ENCODE results near the gene NHERF1.

The NHERF1 gene

DNA sequence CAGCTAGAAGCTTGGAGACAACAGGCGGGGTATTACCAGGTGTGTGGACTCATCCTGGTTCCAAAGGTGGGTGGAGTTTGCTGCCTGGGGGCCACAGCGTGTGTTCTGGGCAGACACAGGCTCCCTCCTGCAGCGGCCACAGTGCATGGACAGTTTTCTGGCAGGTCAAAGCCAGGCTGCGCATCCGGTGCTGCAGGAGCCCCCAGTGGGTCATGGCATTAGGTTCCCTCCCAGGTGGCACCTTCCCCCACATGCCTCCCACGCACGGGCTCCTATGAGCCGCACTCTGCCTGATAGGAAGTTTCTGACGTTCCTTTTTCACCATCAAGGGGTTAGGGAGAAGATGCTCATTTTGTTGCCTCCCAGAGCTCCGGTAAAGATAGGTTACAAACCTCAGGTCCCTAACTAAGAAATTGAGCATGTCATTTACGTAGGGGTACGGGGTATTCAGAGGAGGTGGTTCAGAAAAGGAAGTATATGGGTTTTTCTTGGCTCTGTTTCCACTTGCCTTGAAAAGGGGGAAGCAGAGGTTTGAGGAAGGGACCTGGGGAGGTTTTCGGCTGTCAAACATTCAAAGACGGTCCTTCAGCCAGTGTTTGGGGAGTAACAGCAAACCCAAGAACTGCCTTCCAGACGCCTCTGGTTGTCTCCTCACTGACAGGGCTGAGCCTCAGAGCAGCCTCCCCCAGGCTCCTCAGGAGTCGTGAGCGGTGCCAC, 60.4 kb downstream of the NHERF1 start:
- DNase-seq (ENCODE audit: low read depth), result no peak

DNA sequence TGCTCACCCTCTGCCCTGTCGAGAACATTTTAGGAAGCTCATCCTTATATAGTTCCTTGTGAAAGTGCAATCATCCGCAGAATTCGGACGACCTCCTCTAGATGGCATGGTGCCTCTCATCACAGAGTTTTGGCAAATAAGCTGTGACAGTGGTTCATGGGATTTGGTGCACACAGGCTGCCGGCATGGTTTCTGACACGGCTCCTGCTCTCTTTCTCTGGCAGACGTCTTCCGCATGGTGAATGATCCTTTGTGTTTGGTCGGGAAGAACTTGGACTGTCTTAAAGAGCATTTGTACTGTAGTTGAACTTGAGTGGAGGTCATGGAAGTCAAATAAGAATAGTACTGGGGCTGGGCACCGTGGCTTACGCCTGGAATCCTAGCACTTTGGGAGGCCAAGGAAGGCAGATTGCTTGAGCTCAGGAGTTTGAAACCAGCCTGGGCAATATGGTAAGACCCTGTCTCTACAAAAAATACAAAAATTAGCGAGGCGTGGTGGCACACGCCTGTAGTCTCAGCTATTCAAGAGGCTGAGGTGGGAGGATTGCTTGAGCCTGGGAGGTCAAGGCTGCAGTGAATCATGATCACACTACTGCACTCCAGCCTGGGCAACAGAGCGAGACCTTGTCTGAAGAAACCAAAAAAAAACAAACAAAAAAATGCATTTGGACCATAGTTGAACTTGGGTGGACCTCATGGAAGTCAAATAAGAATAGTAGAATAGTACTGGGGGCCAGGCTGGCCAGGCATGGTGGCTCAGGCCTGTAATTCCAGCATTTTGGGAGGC, 62.5 kb downstream of the NHERF1 start:
- no peak for DNase-seq (ENCODE audit: low read depth)

DNA sequence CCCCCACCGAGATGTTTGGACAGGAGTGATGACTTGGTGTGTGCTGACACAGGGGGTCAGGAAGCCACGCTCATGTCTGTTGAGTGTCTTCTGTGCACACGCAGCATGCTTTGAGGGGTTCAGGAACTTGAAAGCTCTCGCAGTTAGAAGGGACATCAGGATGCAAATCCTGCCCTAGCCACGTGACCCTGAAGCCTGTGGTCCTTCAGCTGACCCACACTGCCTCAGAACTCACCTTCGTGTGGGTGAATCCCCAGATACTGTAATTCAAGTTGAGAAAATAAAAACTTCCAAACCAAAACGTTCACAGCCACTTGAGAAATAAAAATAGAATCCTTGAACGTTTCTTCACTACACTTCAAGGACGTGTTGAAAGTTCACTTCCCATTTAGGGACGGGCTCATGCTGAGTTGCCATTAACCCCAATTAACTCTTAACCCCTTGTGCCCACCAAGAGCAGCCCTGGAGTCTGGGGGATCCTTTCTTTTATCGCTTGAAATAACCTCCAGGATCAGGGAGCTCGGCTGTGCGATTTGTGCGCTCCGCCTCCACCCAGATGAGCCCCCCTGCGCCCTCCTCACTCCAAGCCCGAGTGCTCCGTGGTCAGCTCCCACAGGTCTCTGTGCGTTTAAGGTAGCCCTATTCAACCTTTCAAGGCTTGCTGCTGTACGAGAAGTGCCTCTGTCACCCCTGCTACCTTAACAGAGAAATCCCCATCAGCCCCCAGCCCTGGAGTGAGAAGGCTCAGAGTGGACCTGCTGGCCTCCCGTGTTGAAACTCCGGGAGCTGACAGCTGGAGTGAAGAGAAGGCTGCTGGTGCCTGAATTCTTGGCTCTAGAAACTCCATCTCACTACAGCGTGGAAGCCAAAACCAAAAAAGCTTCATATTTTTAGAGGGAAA, 63.9 kb downstream of the NHERF1 start:
- no peak for DNase-seq (ENCODE audit: low read depth)

DNA sequence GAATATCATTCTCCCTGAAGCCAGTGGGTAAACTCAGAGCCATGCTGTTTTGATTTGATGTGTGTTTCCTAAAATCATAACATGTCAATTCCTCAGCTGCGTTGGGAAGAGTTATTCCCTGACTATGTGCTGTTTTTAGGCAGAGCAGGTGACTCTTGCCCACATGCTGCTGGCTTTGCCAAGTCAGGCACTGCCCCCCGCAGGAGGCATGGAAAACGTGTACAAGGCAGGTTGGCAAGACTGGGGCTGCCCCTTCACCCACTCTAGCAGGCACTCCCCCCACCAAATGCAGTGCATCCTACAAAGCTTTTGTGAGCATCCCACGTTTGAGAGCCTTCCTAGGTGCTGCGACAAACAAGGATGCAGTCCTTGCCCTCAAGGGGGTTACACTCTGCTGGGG, 66.0 kb downstream of the NHERF1 start:
- DNase-seq (ENCODE audit: low read depth), result no peak

DNA sequence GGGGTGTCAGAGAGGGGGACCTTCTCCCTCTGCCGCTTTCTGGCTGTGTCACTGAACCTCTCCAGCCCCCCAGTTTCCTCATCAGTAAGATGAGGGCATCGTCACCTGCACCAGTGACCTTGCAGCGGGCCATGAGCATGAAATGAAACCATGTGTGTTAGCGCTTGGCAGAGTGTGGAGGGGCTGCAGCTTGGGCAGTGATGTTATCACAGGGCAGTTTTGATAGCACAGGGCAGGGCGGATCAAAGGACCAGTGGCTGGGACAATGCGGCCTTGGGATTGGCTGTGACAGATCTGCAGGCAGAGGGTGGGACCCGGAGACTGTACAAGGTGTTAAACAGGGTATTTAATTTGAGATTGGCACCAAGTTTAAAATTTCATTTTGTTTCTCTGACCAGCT, 66.6 kb downstream of the NHERF1 start:
- no peak for DNase-seq (ENCODE audit: low read depth)

DNA sequence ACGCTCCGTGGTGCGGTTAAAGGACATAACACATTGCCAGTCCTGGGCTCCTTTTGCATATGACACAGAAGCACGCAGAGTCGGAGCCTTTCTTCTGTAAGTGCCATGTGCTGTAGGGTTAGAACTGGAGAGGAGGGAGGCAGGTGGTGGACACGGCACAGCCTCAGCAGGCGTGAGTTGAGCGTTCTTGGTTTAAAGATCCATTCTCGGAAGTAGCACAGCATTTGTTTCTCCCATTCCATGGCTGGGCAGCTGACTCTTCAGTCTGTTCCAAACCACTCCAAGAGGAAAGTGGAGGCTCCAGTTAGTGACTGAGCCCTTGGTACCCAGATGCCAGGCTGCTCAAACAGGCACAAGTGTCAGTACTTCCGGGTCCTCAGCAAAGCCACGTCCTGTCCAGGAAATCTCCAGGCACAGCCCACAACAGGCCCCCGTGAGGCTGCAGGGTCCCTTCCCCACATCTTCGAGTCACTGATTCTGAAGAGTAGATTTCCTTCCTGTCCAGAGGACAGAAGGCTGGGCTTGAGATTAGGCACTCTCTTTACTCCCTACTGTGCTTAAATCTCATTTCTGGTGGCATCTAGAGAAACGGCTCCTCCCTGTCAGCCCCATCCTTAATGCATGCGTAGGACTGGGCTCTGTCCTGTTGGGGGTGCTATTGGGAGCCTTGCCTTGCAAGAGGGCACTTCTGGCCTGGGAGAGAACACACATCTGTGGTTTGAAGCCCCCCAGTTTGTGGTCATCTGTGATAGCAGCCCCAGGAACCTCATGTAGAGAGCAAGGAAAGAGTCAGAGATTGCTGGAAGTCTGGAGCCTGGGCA, 67.3 kb downstream of the NHERF1 start:
- no peak for DNase-seq (ENCODE audit: low read depth)

DNA sequence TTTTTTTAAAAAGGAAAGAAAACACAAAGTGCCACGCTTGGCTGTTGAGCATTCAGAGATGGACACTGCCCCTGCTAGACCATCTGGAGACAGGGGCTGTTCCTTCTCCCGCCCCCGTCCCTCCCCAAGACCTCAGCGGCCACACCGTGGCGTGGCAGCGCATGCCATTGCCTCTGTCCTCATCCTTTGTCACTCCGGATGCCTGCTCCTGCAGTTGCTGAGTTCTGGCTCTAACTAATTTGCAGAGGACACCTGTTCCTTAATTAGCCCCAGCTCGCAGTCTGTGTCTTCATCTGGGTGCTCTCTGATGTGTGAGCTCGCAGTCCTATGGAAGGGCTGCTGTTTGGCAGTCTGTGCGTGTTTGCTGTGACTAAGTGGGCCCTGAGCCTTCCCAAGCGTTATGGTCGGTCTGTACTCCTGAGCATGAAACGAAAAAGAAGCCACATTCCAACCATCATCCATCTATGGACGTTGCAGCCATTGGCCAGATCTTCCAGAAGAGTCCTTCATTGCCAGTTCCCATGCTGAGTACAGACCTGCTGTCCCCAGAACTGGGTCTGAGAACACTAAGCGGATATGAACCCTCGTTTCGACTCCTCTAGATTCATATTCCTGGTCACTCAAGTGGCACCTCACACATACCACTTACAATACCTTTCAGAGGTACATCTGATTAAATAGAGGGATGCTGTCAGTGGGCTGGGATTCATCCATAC, 68.6 kb downstream of the NHERF1 start:
- no peak for DNase-seq (ENCODE audit: low read depth)

DNA sequence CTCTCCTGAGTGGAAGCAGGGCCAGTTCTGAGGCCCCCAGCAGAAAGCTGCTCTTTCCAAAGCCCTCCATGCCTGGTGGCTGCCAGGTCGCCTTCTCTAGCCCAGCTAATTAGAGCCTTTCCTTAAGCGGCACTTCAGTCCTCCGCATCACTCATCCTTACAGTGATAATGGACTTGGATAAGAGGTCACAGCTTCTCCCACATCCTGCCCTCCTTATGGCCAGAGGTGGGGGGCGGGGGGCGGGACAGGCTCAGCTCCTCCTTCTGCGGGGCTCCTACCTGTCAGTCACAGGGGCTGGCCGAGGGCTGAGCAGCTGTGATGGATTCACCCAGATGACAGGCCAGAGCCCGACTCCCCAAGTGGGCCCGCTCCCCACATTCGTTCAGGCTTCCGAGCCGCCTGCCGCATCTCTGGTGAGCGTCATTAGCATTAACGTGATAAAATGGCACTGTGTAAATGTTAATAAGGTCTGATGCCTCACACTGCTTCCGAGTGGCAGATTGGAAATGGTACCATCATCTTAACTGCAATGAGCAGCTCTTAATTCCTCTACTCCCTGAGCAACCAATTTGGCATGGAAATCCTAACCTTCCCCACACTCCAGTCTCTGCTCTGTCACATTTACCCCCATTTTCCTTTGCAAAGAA, 70.0 kb downstream of the NHERF1 start:
- no peak for DNase-seq (ENCODE audit: low read depth)
